H1 (cell line): ENCODE results near the gene LAYN.

ENCODE experiments used
- ATF3 ChIP-seq: IDR thresholded peaks from 2 replicates; pipeline ENCODE4 v1.6.1; 2011; ENCODE audit warnings: low read depth, mild to moderate bottlenecking, low read length; ENCODE audit not compliant: insufficient read depth
- CEBPB ChIP-seq: IDR thresholded peaks from 2 replicates; pipeline ENCODE4 v1.6.1; 2012; ENCODE audit warnings: low read depth, low read length
- CTCF ChIP-seq, 3 experiments: IDR thresholded peaks; 1 replicate in 2 of 3; 2 replicates in 1 of 3; pipeline versions ENCODE4 v1.5.1 to v1.6.1; 2011; ENCODE audit warnings: low read length in 3 of 3, mild to moderate bottlenecking in 3 of 3, inconsistent platforms in 2 of 3, low read depth in 1 of 3, moderate library complexity in 1 of 3; ENCODE audit not compliant: insufficient read depth in 1 of 3; ENCODE audit errors: control extremely low read depth in 1 of 3
- EGR1 ChIP-seq: IDR thresholded peaks from 2 replicates; pipeline ENCODE4 v1.6.1; 2011; ENCODE audit warnings: low read depth, low read length, borderline replicate concordance
- EZH2 ChIP-seq: fragments of 200-600 bp; sonication (generic); IDR thresholded peaks from 2 replicates; pipeline ENCODE4 v1.7.1; 2012; ENCODE audit warnings: low read depth, mild to moderate bottlenecking, moderate library complexity, low read length, inconsistent platforms; ENCODE audit not compliant: severe bottlenecking
- FOSL1 ChIP-seq: IDR thresholded peaks from 2 replicates; pipeline ENCODE4 v1.6.1; 2011; ENCODE audit warnings: mild to moderate bottlenecking, low read depth, low read length, moderate library complexity; ENCODE audit not compliant: insufficient read depth
- POLR2A ChIP-seq, 2 experiments: IDR thresholded peaks; 1 replicate in 1 of 2; 2 replicates in 1 of 2; pipeline ENCODE4 v1.6.1; 2011; ENCODE audit warnings: low read depth in 2 of 2, low read length in 2 of 2, mild to moderate bottlenecking in 2 of 2; ENCODE audit errors: control extremely low read depth in 1 of 2
- TAF1 ChIP-seq: IDR thresholded peaks from 2 replicates; pipeline ENCODE4 v1.6.1; 2011; ENCODE audit warnings: mild to moderate bottlenecking, low read depth, low read length

- TF ChIP-seq ATF3 (no peak), POLR2A (IDR thresholded peaks at IDR 0.05; ENCODE audit: control extremely low read depth in 1 of 2, low read depth in 2 of 2, low read length in 2 of 2) (no peak), CTCF (IDR thresholded peaks at IDR 0.05; ENCODE audit: control extremely low read depth in 1 of 3, insufficient read depth in 1 of 3, low read depth in 1 of 3, low read length in 3 of 3) (no peak), CEBPB (no peak), EZH2 (no peak), TAF1 (no peak), EGR1 (no peak), FOSL1 (no peak)
Measured at GRCh38 chr11:111601636-111601978, 61.1 kb downstream of the LAYN start.
